Tongue (tissue), 2 donors: ENCODE data around the gene H6PD. TPM values are rescaled to one million over a fixed set of nuclear protein-coding genes. Genes with fewer than 3 reads are reported as not detected.

Experiments
- DNase-seq: peaks from one replicate; pipeline ENCODE4 v3.0.0-alpha.2; 2015
- total RNA-seq: library from RNA; depleted of rRNA; stranded (reverse); fragments of >200 nt; gene quantifications from one replicate; pipeline ENCODE4 v1.2.3, GENCODE V29; 2014

The H6PD gene
- total RNA-seq, 1 donor from 2014 or later, result 50.5 TPM

- peak; percentile 57 for DNase-seq
These were observed 45.7 kb downstream of the H6PD start for GRCh38 chr1:9280015-9280860.

GRCh38 chr1:9281071-9281827 is 46.7 kb downstream of the H6PD start:
- no peak for DNase-seq

DNA sequence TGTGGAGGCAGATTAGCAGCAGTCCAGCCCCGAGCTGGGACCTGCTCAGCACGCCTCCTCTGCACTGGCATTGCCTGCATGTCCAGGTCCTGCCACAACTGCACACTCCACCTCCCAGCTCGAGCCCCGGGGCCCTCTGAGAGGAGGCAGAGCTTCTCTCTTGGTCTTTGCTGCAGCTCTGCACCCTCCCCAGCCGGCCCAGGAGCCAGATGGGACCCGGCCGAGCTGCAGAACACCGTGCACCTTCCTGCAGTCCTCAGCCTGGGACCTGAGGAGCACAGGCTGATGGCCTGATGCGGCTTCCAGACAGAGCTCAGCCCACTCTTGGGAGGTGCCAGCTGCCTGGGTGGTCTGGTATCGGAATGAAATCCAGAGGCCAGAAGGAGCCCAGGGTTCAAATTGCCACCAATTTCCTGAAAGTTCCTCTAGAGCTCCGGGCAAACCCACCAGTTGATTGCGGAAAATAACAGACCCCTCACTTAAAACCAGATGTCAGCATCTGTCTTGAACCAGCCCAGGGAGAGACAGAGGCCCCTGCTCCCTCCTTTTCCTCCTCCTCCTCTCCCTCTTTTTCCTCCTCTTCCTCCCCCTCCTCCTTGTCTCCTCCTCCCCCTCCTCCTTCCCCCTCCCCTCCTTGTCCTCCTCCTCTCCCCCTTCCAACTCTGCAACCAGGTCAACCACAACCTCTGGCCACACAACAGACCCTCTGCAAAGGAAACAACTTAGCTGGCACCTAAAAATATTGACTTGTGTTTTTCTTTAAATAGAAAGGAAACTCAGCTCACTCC is 47.5 kb downstream of the H6PD start:
- DNase-seq, result peak; percentile 40

DNA sequence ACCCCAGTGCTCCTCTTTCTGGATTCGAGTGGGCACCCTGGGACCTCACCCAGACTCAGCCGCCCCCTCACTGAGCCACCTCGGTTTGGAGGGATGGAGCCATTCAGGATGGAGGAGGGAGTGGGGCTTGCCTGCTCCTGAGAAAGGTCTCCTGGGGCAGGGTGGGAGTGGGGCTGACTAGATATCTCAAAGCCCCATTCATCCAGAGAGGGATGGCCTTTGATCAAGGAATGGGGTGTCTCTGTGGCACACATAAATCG is 48.1 kb downstream of the H6PD start:
- DNase-seq, result no peak

GRCh38 chr1:9284061-9284460 is 49.5 kb downstream of the H6PD start:
- no peak for DNase-seq

DNA sequence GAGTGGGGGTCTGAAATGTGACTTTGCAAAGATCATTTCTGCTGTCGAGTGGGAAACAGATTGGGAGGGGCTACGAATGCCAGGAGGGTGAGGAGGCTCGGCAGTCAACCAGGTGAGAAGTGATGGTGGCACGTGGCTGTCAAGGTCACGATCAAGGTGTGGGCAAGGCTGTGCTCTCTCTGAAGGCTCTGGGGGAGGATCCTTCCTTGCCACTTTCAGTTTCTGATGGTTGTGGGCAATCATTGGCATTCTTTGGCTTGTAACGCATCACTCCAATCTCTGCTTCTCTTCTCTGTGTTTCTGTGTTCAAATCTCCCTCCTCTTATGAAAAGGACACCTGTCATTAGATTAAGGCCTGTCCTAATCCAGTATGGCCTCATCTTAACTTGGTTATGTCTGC is 52.0 kb downstream of the H6PD start:
- no peak for DNase-seq

GRCh38 chr1:9289090-9289534 is 54.5 kb downstream of the H6PD start:
- DNase-seq, result peak; percentile 70

DNA sequence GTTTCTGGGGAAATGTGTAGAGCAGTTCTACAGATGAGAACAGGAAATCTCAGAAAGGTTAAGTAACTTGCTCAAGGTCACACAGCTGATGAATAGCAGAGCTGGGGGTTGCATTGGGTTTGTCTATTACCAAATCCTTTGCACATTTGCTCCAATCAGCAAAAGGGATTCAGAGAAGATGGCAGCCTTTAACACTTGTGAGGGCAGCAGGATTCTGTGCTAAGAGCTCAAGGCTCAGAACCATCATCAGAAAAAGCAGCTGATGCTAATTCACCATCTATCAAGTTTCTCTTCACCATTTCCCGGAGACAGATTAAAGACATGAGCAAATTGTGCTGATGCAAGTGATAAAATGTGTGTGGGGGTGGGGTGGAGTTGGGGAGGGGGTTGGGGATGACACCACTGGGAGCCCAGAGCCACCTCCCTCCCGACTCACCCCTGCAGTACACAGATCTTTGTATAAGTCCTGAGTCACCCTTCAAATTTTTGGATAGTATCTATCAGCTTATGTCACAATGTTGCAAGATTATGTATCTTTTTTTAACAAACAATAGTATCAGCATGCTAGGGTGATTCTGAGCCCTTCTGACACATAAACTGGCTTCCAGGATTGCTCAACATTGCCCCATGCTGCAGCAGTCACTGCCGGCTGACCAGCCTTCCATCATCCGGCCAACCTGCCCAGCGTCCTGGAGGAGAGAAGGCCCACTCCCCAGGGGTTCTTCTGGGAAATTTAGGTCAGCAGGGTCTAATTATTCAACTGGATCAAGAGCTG is 55.3 kb downstream of the H6PD start:
- DNase-seq, result no peak

- peak; percentile 80 for DNase-seq
These were observed 57.4 kb downstream of the H6PD start for GRCh38 chr1:9291914-9292360.

DNA sequence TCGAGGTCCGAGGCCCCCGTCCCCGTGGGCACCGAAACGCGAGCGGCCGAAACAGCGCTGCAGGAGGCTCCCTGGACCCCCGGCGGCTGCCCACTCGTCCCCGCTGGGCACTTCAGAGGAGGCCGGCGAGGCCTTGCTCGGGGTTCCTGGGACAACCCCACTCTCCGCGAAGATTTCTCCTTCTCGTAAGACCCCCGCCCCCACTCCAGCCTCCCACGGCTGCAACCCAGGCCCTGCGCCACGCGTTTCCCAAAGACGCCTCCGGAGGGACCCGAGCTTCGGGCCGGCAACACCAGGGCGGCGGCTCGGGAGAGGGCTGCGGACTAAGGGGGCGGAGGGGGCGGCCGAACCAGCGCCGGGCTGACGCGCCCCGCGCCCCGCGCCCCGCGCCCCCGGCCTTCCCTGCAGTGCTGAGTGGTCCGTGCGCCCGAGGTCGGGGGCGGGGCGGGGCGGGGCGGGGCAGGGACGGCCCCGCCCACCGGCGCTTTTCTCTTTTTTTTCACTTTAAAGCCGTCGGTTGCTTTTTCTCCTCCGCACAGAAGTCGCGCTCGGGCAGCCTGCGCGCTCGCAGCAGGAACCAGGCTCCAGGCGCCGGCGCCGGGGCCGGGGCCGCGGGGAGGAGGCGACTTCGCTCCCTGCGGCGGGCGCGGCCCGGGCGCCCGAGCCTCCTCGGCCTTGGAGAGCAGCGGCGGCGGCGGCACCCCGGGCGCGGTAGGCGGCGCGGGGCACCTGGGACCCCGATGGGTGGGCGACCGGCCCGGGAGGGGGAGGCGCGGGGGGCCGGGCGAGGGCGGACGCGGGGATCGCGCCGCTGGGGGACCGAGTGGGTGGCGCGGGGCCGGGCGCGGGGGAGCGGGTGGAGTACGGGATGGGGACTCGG is 58.0 kb downstream of the H6PD start, which contains the start of gene SPSB1:
SPSB1 (plus strand) TSS at position 534 of the 880 bp plus-strand sequence. CDS start 62,998 bp downstream, outside the sequence.
- DNase-seq, result peak; percentile 89

DNA sequence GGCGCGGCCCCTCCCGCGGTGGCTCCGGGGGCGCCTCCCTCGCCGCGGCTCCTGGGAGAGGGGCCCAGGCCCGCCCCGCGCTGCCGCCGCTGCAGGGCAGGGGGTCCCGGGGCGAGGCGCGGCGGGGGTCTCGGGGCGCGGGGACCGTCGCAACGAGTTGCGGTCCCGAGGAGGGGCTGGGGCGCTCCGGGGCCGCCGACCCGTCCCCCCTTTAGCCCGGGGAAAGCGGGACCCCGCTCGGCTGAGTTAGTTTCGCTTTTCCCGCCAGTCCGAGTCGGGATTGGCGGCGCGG is 58.6 kb downstream of the H6PD start:
- no peak for DNase-seq

GRCh38 chr1:9293533-9294404 is 59.2 kb downstream of the H6PD start:
- no peak for DNase-seq

DNA sequence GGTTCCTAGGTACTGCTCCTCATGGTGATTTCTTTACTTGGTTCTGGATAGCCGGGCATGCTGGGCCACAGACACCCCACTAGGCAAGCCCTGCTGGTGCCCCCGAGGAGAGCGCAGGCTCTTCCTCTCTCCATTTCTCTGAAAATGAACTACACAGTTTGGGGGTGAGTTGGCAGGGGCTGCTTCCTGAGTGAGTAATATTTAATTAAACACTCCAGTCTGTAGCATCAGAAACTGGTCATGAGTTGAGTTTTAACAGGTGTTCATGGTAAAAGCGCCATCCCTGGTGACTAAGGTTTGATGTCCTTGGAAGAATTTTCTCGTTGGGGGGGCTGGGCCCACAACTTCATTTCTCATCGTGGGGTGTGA is 59.8 kb downstream of the H6PD start:
- DNase-seq, result no peak

DNA sequence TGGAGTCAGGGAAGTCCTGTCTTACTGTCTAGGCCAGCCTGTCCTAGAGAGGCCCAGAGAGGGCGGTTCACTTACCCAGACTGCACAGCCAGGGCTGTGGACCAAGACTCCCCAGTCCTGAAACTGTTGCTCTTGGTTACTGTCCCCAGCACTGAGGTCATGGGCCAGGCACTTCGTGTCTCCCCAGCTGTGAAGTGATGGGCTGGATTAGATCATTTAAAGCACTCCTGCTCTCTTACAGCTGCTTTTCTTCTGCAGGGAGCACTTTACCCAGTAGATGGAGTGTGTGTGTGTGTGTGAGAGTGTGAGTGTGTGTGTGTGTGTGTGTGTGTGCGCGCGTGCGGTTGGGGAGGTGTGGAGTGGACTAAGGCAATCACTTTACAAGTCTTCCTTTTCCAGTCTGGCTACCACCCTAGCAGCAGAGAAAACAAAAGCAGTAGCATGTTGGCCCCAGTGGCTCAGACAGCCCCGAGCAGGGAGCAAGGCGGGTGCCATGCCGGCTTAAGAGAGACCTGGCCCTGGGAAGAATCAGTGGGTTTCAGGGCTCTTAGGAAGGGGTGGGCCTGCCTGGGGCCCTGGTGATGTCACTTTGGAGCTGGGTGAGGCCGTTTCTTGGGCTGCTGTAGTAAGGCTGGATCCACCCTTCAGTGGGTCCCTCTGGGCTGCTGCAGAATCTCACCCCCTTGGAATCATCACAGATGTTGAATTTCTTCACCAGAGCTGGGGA is 60.5 kb downstream of the H6PD start:
- peak; percentile 64 for DNase-seq

- DNase-seq, result no peak
These were observed 61.3 kb downstream of the H6PD start for GRCh38 chr1:9295884-9296283.

DNA sequence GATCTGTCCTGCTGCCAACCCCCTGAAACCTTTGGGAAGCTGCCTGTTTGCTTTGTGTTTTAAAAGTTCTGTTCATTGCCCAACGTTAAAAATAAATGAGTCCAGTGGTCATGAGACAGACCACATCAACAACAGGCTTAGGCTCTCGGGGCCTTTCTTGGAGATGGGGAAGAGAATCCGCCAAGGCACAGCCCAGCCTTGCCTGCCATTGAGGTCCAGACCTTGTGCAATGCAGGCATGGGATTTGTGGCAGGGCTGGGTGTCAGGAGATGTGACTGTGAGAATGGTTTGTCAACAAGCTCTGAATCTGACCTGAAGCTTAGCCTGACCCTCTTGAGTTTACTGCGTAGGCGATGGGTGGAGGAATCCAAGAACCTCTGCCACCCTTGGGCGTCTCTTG is 62.3 kb downstream of the H6PD start:
- no peak for DNase-seq

DNA sequence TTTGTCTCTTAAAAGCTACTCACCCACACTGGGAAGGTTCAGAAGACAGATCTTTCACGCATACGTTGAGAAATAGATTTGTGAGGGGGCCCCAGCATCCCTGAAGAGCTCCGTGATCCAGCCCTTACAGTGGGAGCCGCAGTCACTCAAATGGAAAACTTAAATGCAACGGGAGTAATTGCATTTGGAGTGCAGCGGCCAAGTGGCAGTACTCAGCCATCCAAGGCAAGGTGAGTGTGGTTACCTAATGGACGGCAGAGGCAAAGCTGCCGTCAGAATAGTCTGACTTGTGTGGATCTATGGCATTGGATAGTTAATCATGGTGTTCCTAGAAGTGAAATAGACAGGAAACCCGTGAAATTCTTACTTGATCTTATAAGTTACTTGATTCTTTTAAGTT is 63.3 kb downstream of the H6PD start:
- no peak for DNase-seq

DNA sequence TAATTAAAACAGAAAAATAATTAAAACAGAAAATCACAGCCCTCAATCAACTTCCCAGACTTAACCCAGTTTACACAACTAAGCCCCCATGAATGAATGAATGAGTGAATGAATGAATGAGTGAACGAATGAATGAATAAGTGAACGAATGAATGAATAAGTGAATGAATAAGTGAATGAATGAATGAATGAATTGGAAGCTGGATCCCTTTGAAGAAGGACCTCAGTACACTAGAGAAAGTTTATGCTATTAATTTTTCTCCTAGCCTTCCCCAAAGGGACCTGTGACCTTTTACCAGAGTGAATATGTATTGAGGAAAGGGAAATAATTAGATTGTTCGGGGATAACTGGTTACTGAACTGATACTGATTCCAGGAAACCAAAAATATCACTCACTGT is 63.7 kb downstream of the H6PD start:
- DNase-seq, result no peak
